HepG2 (cell line): ENCODE results near the gene ARHGAP26. TPM values are rescaled to one million over a fixed set of nuclear protein-coding genes. Genes with fewer than 3 reads are reported as not detected.
A peak's percentile ranks its signal among the peaks of the same experiment; 100 is the strongest.

Experiments used
- ETS1 ChIP-seq: sonication (generic); formaldehyde crosslinking; IDR thresholded peaks from 2 replicates; pipeline ENCODE4 v1.4.0; 2020; ENCODE audit warnings: missing genetic modification reagents
- EZH2 ChIP-seq: conservative IDR thresholded peaks from 2 replicates; pipeline ENCODE4 v1.6.1; 2012; ENCODE audit warnings: mild to moderate bottlenecking, low read depth, low read length, moderate library complexity
- FOSL2 ChIP-seq: sonication (generic); formaldehyde crosslinking; IDR thresholded peaks from 2 replicates; pipeline ENCODE4 v1.4.0; 2020; ENCODE audit warnings: missing genetic modification reagents
- FOXA1 ChIP-seq, 2 experiments: fragments of 450-650 bp in 1 of 2; sonication (generic) in 1 of 2; formaldehyde crosslinking in 1 of 2; IDR thresholded peaks; 2 replicates each; pipeline versions ENCODE4 v1.4.0 to v1.6.1; 2016 to 2020; ENCODE audit warnings: missing genetic modification reagents in 1 of 2
- FOXJ3 ChIP-seq: sonication (generic); formaldehyde crosslinking; IDR thresholded peaks from 2 replicates; pipeline ENCODE4 v1.4.0; 2020; ENCODE audit warnings: missing genetic modification reagents, mild to moderate bottlenecking, borderline replicate concordance
- HCFC1 ChIP-seq: fragments of 150-350 bp; IDR thresholded peaks from 2 replicates; pipeline ENCODE4 v1.6.1; 2014; ENCODE audit warnings: low read depth, low read length
- NFE2L2 ChIP-seq: fragments of 150-350 bp; IDR thresholded peaks from 2 replicates; pipeline ENCODE4 v1.6.1; 2014; ENCODE audit warnings: low read length
- PHF20 ChIP-seq: sonication (generic); formaldehyde crosslinking; IDR thresholded peaks from 2 replicates; pipeline ENCODE4 v1.5.0; 2020; ENCODE audit warnings: mild to moderate bottlenecking, missing genetic modification reagents
- RARA ChIP-seq: IDR thresholded peaks from 2 replicates; pipeline ENCODE4 v1.6.1; 2016; ENCODE audit warnings: missing genetic modification reagents, missing compliant biosample characterization
- RXRA ChIP-seq: sonication (generic); formaldehyde crosslinking; IDR thresholded peaks from 2 replicates; pipeline ENCODE4 v1.5.1; 2020; ENCODE audit warnings: missing genetic modification reagents
- SOX5 ChIP-seq: IDR thresholded peaks from 2 replicates; pipeline ENCODE4 v1.6.1; 2016; ENCODE audit warnings: borderline replicate concordance
- TFDP1 ChIP-seq: IDR thresholded peaks from 2 replicates; pipeline ENCODE4 v1.6.1; 2016; ENCODE audit warnings: missing compliant biosample characterization, missing genetic modification reagents, borderline replicate concordance
- THRA ChIP-seq: sonication (generic); formaldehyde crosslinking; IDR thresholded peaks from 2 replicates; pipeline ENCODE4 v1.4.0; 2020; ENCODE audit warnings: missing genetic modification reagents, borderline replicate concordance
- TIGD3 ChIP-seq: sonication (generic); formaldehyde crosslinking; IDR thresholded peaks from 2 replicates; pipeline ENCODE4 v1.5.1; 2020; ENCODE audit warnings: mild to moderate bottlenecking, missing genetic modification reagents, borderline replicate concordance
- ZBTB33 ChIP-seq: sonication (generic); formaldehyde crosslinking; IDR thresholded peaks from 2 replicates; pipeline ENCODE4 v1.4.0; 2020; ENCODE audit warnings: missing genetic modification reagents
- ZBTB42 ChIP-seq: sonication (generic); formaldehyde crosslinking; IDR thresholded peaks from 2 replicates; pipeline ENCODE4 v1.5.0; 2020; ENCODE audit warnings: mild to moderate bottlenecking, missing genetic modification reagents
- ZNF264 ChIP-seq: sonication (generic); formaldehyde crosslinking; IDR thresholded peaks from 2 replicates; pipeline ENCODE4 v1.4.0; 2020; ENCODE audit warnings: missing genetic modification reagents
- ZNF282 ChIP-seq: fragments of 450-650 bp; IDR thresholded peaks from 2 replicates; pipeline ENCODE4 v1.6.1; 2018; ENCODE audit not compliant: partially characterized antibody
- ZNF326 ChIP-seq: sonication (generic); formaldehyde crosslinking; IDR thresholded peaks from 2 replicates; pipeline ENCODE4 v1.4.0; 2020; ENCODE audit warnings: missing genetic modification reagents, borderline replicate concordance
- ZNF430 ChIP-seq: sonication (generic); formaldehyde crosslinking; IDR thresholded peaks from 2 replicates; pipeline ENCODE4 v1.9.0; 2021; ENCODE audit warnings: mild to moderate bottlenecking, missing genetic modification reagents
- ZSCAN31 ChIP-seq: sonication (generic); formaldehyde crosslinking; IDR thresholded peaks from 2 replicates; pipeline ENCODE4 v1.5.0; 2020; ENCODE audit warnings: low read depth, mild to moderate bottlenecking, missing genetic modification reagents
- polyA plus RNA-seq, 8 experiments: library from polyadenylated mRNA; depleted of rRNA in 3 of 8; stranded (reverse) in 7 of 8; unstranded in 1 of 8; fragments of >200 nt; fragmentation: Illumina TruSeq in 4 of 8; extraction: Trizol in 4 of 8; gene quantifications; 2 replicates each; pipeline versions ENCODE4 v1.2.1 to v1.2.3, GENCODE V29; 2011 to 2016; ENCODE audit warnings: low read depth in 4 of 8, missing spikeins in 1 of 8, mixed read lengths in 1 of 8; ENCODE audit not compliant: insufficient read depth in 1 of 8
- total RNA-seq, 5 experiments: library from RNA; depleted of rRNA; stranded (reverse); fragments of >200 nt; fragmentation: Illumina TruSeq; extraction: Trizol; gene quantifications; 2 replicates each; pipeline ENCODE4 v1.2.3, GENCODE V29; 2016; ENCODE audit warnings: low read depth in 1 of 5
- TF ChIP-seq, protein P1 (sequence below): IDR thresholded peaks from 2 replicates; pipeline ENCODE4 v1.6.1; 2016; ENCODE audit warnings: low read depth

The ARHGAP26 gene
- total and polyA plus RNA-seq, 2 of the 13 experiments (the other 11 are each of a cell fraction or from before 2014, with no cell fraction given), result 9.6 to 18.2 TPM

DNA sequence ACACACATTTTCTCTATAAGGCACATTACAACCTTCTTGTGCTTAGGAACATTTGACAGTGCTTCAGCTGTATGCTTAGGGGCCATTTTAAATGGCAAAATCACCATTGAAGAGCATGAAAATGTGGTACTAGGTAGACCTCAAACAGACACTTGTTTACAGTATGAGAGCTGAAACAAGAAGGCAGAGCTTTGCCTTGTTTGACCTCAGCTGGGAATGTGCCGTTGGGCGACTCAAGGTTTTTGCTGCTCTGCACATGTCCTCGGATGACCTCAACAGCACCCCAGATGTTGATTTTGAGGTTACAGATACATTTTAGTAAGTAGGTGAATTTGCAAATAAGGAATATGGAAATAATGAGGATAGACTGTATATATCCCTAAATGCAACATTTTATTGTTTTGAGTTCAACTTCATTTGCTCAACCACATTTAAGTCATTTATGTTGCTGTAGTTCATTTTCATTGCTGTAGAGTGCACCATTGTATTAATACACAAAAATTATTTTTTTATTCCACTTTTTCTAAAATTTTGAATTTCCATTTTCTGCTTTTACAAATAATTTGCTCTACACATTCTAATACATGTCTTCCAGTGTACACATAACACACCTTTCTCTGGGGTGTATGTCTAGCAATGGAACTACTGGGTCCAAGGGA is 426.6 kb downstream of the ARHGAP26 start (continued):
- TF ChIP-seq TFDP1 (no peak), RXRA (peak; percentile 68; the same call in 1 of the 2 replicates), RARA (CRISPR knock-in tag) (peak; percentile 38; the same call in 1 of the 2 replicates), PHF20 (CRISPR knock-in tag) (no peak), ETS1 (no peak), ZNF430 (CRISPR knock-in tag) (no peak), HCFC1 (no peak), NFE2L2 (no peak), FOSL2 (CRISPR knock-in tag) (no peak), TIGD3 (CRISPR knock-in tag) (no peak), ZSCAN31 (CRISPR knock-in tag) (no peak), ZNF326 (CRISPR knock-in tag) (no peak), ZNF282 (no peak), EZH2 (no peak), FOXA1 (IDR thresholded peaks at IDR 0.05) (no peak), FOXA1 (CRISPR knock-in tag; IDR thresholded peaks at IDR 0.05) (0 out of 2 replicates have a peak, but pooled peaks have one; percentile 52), ZBTB33 (CRISPR knock-in tag) (no peak), SOX5 (CRISPR knock-in tag) (no peak), FOXJ3 (CRISPR knock-in tag) (0 out of 2 replicates have a peak, but pooled peaks have one; percentile 26), THRA (CRISPR knock-in tag) (peak; percentile 98), ZNF264 (no peak), ZBTB42 (CRISPR knock-in tag) (no peak)
- TF ChIP-seq, protein P1, sequence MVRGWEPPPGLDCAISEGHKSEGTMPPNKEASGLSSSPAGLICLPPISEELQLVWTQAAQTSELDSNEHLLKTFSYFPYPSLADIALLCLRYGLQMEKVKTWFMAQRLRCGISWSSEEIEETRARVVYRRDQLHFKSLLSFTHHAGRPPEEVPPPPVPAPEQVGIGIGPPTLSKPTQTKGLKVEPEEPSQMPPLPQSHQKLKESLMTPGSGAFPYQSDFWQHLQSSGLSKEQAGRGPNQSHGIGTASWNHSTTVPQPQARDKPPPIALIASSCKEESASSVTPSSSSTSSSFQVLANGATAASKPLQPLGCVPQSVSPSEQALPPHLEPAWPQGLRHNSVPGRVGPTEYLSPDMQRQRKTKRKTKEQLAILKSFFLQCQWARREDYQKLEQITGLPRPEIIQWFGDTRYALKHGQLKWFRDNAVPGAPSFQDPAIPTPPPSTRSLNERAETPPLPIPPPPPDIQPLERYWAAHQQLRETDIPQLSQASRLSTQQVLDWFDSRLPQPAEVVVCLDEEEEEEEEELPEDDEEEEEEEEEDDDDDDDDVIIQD (CRISPR knock-in tag), result peak; percentile 62; the same call in 1 of the 2 replicates
